Measurements from ENCODE around the gene CTSH.

Gene CTSH

GRCh38 chr15:78974272-78974918 is 29.5 kb upstream of the CTSH start:
- Histone ChIP-seq H3K27ac (ENCODE audit: low read length) (no peak overlapping the region), H3K9ac (ENCODE audit: low read length) (no peak overlapping the region)

GRCh38 chr15:78969687-78970349 is 25.0 kb upstream of the CTSH start:
- Histone ChIP-seq H3K27me3 (ENCODE audit: control insufficient read depth, insufficient read depth, low read length) (no peaks in the 10 kb centered on the region), H3K27ac (ENCODE audit: low read length) (no peak overlapping the region), H3K4me1 (ENCODE audit: control insufficient read depth, low read depth, low read length) (peaks cover 7% of the 10 kb centered on the region), H3K9me3 (ENCODE audit: control insufficient read depth, low read depth, low read length) (no peaks in the 10 kb centered on the region), H3K4me3 (ENCODE audit: low read length) (no peak overlapping the region), H3K9ac (ENCODE audit: low read length) (no peak overlapping the region), H3K36me3 (ENCODE audit: control insufficient read depth, low read depth, low read length) (no peaks in the 10 kb centered on the region)

More at GRCh38 chr15:78974272-78974918, 29.5 kb upstream of the CTSH start:
- Histone ChIP-seq H3K27me3 (ENCODE audit: control insufficient read depth, insufficient read depth, low read length) (peaks cover 9% of the 10 kb centered on the region), H3K9me3 (ENCODE audit: control insufficient read depth, low read depth, low read length) (no peaks in the 10 kb centered on the region), H3K36me3 (ENCODE audit: control insufficient read depth, low read depth, low read length) (no peaks in the 10 kb centered on the region), H3K4me3 (ENCODE audit: low read length) (no peak overlapping the region), H3K4me1 (ENCODE audit: control insufficient read depth, low read depth, low read length) (no peaks in the 10 kb centered on the region)

- no peak overlapping the region for H3K4me3 ChIP-seq (ENCODE audit: low read length)
- no peak overlapping the region for H3K27ac ChIP-seq (ENCODE audit: low read length)
- H3K9ac ChIP-seq (ENCODE audit: low read length): no peak overlapping the region
- peaks cover 7% of the 10 kb centered on the region for H3K4me1 ChIP-seq (ENCODE audit: control insufficient read depth, low read depth, low read length)
- no peaks in the 10 kb centered on the region for H3K36me3 ChIP-seq (ENCODE audit: control insufficient read depth, low read depth, low read length)
- no peaks in the 10 kb centered on the region for H3K9me3 ChIP-seq (ENCODE audit: control insufficient read depth, low read depth, low read length)
- no peaks in the 10 kb centered on the region for H3K27me3 ChIP-seq (ENCODE audit: control insufficient read depth, insufficient read depth, low read length)
Measured at GRCh38 chr15:78968539-78969271, 23.9 kb upstream of the CTSH start.

GRCh38 chr15:78968114-78968513 is 23.3 kb upstream of the CTSH start:
- no peaks in the 10 kb centered on the region for H3K27me3 ChIP-seq (ENCODE audit: control insufficient read depth, insufficient read depth, low read length)
- peaks cover 7% of the 10 kb centered on the region for H3K4me1 ChIP-seq (ENCODE audit: control insufficient read depth, low read depth, low read length)
- H3K27ac ChIP-seq (ENCODE audit: low read length): no peak overlapping the region
- H3K9ac ChIP-seq (ENCODE audit: low read length): no peak overlapping the region
- no peaks in the 10 kb centered on the region for H3K36me3 ChIP-seq (ENCODE audit: control insufficient read depth, low read depth, low read length)
- no peaks in the 10 kb centered on the region for H3K9me3 ChIP-seq (ENCODE audit: control insufficient read depth, low read depth, low read length)
- H3K4me3 ChIP-seq (ENCODE audit: low read length): no peak overlapping the region

GRCh38 chr15:78960308-78960707 is 15.5 kb upstream of the CTSH start:
- no peak overlapping the region for H3K27ac ChIP-seq (ENCODE audit: low read length)
- H3K4me3 ChIP-seq (ENCODE audit: low read length): no peak overlapping the region
- peaks cover 4% of the 10 kb centered on the region for H3K4me1 ChIP-seq (ENCODE audit: control insufficient read depth, low read depth, low read length)
- H3K36me3 ChIP-seq (ENCODE audit: control insufficient read depth, low read depth, low read length): no peaks in the 10 kb centered on the region
- no peaks in the 10 kb centered on the region for H3K9me3 ChIP-seq (ENCODE audit: control insufficient read depth, low read depth, low read length)
- H3K9ac ChIP-seq (ENCODE audit: low read length): no peak overlapping the region
- H3K27me3 ChIP-seq (ENCODE audit: control insufficient read depth, insufficient read depth, low read length): no peaks in the 10 kb centered on the region

- Histone ChIP-seq H3K27me3 (ENCODE audit: control insufficient read depth, insufficient read depth, low read length) (no peaks in the 10 kb centered on the region), H3K9ac (ENCODE audit: low read length) (no peak overlapping the region), H3K9me3 (ENCODE audit: control insufficient read depth, low read depth, low read length) (no peaks in the 10 kb centered on the region), H3K27ac (ENCODE audit: low read length) (no peak overlapping the region), H3K4me1 (ENCODE audit: control insufficient read depth, low read depth, low read length) (peaks cover 4% of the 10 kb centered on the region), H3K4me3 (ENCODE audit: low read length) (no peak overlapping the region), H3K36me3 (ENCODE audit: control insufficient read depth, low read depth, low read length) (no peaks in the 10 kb centered on the region)
Measured at GRCh38 chr15:78959360-78959759, 14.5 kb upstream of the CTSH start.

- Histone ChIP-seq H3K9ac (ENCODE audit: low read length) (no peak overlapping the region), H3K36me3 (ENCODE audit: control insufficient read depth, low read depth, low read length) (no peaks in the 10 kb centered on the region), H3K4me1 (ENCODE audit: control insufficient read depth, low read depth, low read length) (peaks cover 4% of the 10 kb centered on the region), H3K9me3 (ENCODE audit: control insufficient read depth, low read depth, low read length) (no peaks in the 10 kb centered on the region), H3K27ac (ENCODE audit: low read length) (no peak overlapping the region), H3K27me3 (ENCODE audit: control insufficient read depth, insufficient read depth, low read length) (no peaks in the 10 kb centered on the region), H3K4me3 (ENCODE audit: low read length) (no peak overlapping the region)
Measured at GRCh38 chr15:78957416-78958093, 12.7 kb upstream of the CTSH start.

GRCh38 chr15:78956937-78957336 is 12.1 kb upstream of the CTSH start:
- no peak overlapping the region for H3K9ac ChIP-seq (ENCODE audit: low read length)
- no peaks in the 10 kb centered on the region for H3K36me3 ChIP-seq (ENCODE audit: control insufficient read depth, low read depth, low read length)
- peaks cover 4% of the 10 kb centered on the region for H3K4me1 ChIP-seq (ENCODE audit: control insufficient read depth, low read depth, low read length)
- no peak overlapping the region for H3K4me3 ChIP-seq (ENCODE audit: low read length)
- H3K9me3 ChIP-seq (ENCODE audit: control insufficient read depth, low read depth, low read length): no peaks in the 10 kb centered on the region
- H3K27me3 ChIP-seq (ENCODE audit: control insufficient read depth, insufficient read depth, low read length): no peaks in the 10 kb centered on the region
- H3K27ac ChIP-seq (ENCODE audit: low read length): no peak overlapping the region

GRCh38 chr15:78955355-78955754 is 10.5 kb upstream of the CTSH start:
- no peak overlapping the region for H3K9ac ChIP-seq (ENCODE audit: low read length)
- no peaks in the 10 kb centered on the region for H3K36me3 ChIP-seq (ENCODE audit: control insufficient read depth, low read depth, low read length)
- no peaks in the 10 kb centered on the region for H3K27me3 ChIP-seq (ENCODE audit: control insufficient read depth, insufficient read depth, low read length)
- peaks cover 4% of the 10 kb centered on the region for H3K4me1 ChIP-seq (ENCODE audit: control insufficient read depth, low read depth, low read length)
- no peak overlapping the region for H3K4me3 ChIP-seq (ENCODE audit: low read length)
- no peak overlapping the region for H3K27ac ChIP-seq (ENCODE audit: low read length)
- no peaks in the 10 kb centered on the region for H3K9me3 ChIP-seq (ENCODE audit: control insufficient read depth, low read depth, low read length)

GRCh38 chr15:78951841-78952238 is 7.0 kb upstream of the CTSH start:
- Histone ChIP-seq H3K9me3 (ENCODE audit: control insufficient read depth, low read depth, low read length) (no peaks in the 10 kb centered on the region), H3K27ac (ENCODE audit: low read length) (no peak overlapping the region), H3K4me3 (ENCODE audit: low read length) (no peak overlapping the region), H3K4me1 (ENCODE audit: control insufficient read depth, low read depth, low read length) (peaks cover 3% of the 10 kb centered on the region), H3K27me3 (ENCODE audit: control insufficient read depth, insufficient read depth, low read length) (no peaks in the 10 kb centered on the region), H3K9ac (ENCODE audit: low read length) (no peak overlapping the region), H3K36me3 (ENCODE audit: control insufficient read depth, low read depth, low read length) (no peaks in the 10 kb centered on the region)

Data from iPS-18a (cell line).